NCI-H226 (cell line): ENCODE measurements around the gene MAP1LC3B2.

Source experiments
- DNase-seq: peaks from one replicate; pipeline ENCODE4 v3.0.0-alpha.2; 2015

Gene MAP1LC3B2

DNA sequence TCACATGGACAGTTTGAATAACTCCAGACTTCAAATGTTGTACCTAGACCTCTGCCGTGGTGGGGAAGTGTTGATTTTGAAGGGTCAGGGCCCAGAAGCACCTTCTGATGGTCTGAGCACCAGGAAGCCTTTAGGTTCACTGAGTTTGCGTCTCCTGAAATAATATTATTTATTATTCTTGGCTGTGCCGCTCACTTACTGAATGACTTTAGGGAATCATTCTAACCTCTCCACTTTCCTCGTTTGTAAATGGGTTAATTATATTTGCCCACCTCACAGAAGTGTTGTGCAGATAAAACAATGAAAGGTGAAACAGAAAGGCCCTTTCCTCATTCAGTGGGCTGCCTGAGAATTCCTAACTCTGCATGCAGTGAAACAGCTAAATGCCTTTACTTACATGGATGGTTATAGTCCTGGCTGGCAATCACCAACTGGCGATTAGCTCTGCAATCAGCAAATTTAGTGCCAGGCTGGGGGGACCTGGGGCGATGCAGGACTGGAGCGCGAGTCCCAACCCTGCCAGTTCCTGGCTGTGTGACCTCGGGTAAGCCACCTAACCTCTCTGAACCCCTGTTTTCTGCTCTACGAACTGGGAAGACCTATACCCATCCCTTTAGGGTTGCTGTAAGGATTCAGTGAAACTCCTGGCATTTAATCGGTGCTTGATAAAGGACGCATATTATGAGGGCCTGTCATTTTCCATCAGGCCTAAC is 57.5 kb downstream of the MAP1LC3B2 start:
- no peak for DNase-seq

GRCh38 chr12:116619246-116619645 is 60.1 kb downstream of the MAP1LC3B2 start:
- no peak for DNase-seq

DNA sequence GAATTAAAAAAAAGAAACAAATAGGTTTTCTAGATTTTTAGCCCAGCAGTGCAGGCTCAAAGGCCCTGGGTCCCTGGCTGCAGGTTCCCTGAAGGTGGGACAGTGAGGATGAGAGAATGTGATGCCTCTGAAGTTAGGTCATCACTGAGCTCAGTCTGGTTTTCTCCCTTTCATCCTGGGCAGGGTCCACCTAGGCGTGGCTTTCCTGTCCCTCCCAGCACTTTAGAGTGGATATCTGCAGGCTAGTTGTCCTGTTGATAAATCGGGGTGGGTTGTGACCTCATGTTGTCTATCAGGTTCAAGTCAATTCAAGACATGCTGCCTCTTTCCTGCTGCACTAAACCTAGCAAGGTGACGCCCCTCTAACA is 60.9 kb downstream of the MAP1LC3B2 start:
- DNase-seq: no peak

GRCh38 chr12:116620492-116621191 is 61.5 kb downstream of the MAP1LC3B2 start:
- DNase-seq: no peak

- DNase-seq: no peak
Measured at GRCh38 chr12:116621194-116621593, 62.0 kb downstream of the MAP1LC3B2 start.

DNA sequence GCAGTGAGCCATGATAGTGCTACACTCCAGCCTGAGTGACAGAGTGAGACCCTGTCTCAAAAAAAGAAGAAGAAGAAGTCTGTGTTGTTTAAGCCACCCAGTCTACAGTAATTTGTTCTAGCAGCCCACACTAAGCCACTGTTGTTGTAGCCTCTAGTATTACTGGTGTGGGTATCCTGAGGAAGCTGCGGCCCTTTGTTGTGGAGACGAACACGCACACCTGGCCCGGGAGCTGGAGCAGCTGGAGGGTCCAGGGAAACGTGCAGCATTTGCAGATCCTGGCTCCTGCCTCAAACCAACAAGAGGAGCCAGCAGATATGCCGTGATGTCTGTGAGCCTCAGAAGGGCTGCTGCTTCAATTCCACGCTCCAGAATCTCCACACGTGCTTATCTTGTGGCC is 65.3 kb downstream of the MAP1LC3B2 start:
- DNase-seq: no peak

DNA sequence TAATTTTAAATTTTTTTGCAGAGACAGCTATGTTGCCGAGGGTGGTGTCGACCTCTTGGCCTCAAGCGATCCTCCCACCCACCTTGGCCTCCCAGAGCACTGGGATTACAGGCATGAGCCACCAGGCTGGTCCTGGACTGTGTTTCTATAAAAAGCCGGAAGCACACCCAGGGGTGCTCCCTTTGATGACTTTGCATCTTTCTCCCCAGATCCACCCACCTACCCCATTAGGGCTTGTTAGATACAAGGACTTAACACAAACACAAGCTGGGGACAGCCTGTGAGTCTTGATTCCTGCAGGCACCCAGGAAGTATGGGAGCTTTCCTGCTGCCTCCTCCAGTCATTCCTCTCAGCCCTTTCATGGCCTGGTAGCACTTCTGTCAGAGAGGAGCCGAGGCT is 67.0 kb downstream of the MAP1LC3B2 start:
- no peak for DNase-seq
